Activated B cell treated with CpG ODN at 0.5 μM for 24 hours (primary cell): Measurements from ENCODE around the gene PDCL3. TPM values are rescaled to one million over a fixed set of nuclear protein-coding genes. Genes with fewer than 3 reads are reported as not detected.

ENCODE experiments used
- ATAC-seq: fragments of 200-7000 bp; cut with Tn5 transposase; one replicate; pipeline ENCODE4 v1.10.0; 2021; ENCODE audit warnings: low read depth, mild to moderate bottlenecking, moderate library complexity
- CTCF ChIA-PET: fragments of 350-600 bp; sonication (Branson Sonifier 250); formaldehyde crosslinking; loops from one replicate; lab custom pipeline; 2021; ENCODE audit warnings: antibody characterized with exemption; lab: Charles Lee
- POLR2A ChIA-PET: fragments of 350-600 bp; sonication (Branson Sonifier 250); formaldehyde crosslinking; loops from one replicate; lab custom pipeline; 2021; ENCODE audit warnings: antibody characterized with exemption; lab: Charles Lee
- DNase-seq: peaks from one replicate; pipeline ENCODE4 v3.0.0; 2022
- H3K27ac Mint-ChIP-seq: one replicate; pipeline ENCODE4 v1.8.0; 2020; ENCODE audit warnings: mixed read lengths
- H3K27me3 Mint-ChIP-seq: one replicate; pipeline ENCODE4 v1.8.0; 2021; ENCODE audit warnings: mixed read lengths
- H3K36me3 Mint-ChIP-seq: one replicate; pipeline ENCODE4 v1.8.0; 2021; ENCODE audit warnings: low read depth, mixed read lengths
- H3K4me1 Mint-ChIP-seq: one replicate; pipeline ENCODE4 v1.8.0; 2021; ENCODE audit warnings: mixed read lengths
- H3K4me3 Mint-ChIP-seq: one replicate; pipeline ENCODE4 v1.8.0; 2020; ENCODE audit warnings: mild to moderate bottlenecking, mixed read lengths
- H3K9me3 Mint-ChIP-seq: one replicate; pipeline ENCODE4 v1.8.0; 2020; ENCODE audit warnings: mixed read lengths
- intact Hi-C: fragments of 100-400 bp; cut with micrococcal nuclease; formaldehyde crosslinking; loops from one replicate; pipeline ENCODE4 v1.15.1; 2024
- total RNA-seq: library from RNA; stranded (reverse); gene quantifications from 2 replicates; pipeline ENCODE4 v1.2.3, GENCODE V29; 2022
- TF ChIP-seq, protein P1 (sequence below): fragments of 200-600 bp; IDR thresholded peaks from one replicate; pipeline ENCODE4 v1.8.0; 2022; ENCODE audit warnings: antibody characterized with exemption, mild to moderate bottlenecking

The PDCL3 gene
- total RNA-seq, 1 donor from 2014 or later = 26.1 TPM

DNA sequence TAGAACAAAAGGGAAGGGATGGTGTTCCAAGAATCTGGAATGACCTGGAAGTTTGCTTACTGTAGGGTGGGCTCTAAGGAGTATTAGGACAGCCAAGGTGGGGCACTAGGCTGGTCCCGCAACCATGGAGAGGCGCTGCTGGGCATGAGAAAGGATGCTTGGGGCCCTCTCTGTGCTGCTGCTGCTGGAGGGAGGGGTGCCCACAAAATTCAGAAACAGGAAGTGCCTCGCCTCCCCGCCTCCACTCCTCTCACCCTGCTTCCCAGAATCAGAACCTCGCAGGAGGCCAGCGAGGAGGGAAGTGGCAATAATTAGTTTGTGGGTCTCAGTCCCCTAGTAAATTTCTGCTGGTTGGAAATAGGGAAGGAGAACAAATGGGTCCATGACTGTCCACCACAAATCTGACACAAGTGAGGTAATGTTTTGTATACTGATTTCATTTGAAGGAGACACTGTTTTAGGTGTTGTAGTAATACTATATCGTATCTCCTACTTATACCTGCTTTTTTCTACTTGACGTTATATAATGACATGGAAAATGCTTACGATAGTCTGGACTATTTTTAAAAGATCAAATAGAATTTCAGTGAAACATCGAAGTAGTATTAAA is 7.9 kb upstream of the PDCL3 start:
- Mint-ChIP-seq H3K9me3 (no peaks in the 10 kb centered on the region), H3K4me1 (peaks cover 3% of the 10 kb centered on the region), H3K27me3 (no peaks in the 10 kb centered on the region), H3K4me3 (no peak overlapping the region), H3K36me3 (no peaks in the 10 kb centered on the region), H3K27ac (no peak overlapping the region)
- DNase-seq = no peak
- no peak for ATAC-seq
- intact Hi-C loops = no loop called here
- CTCF ChIA-PET = no interaction called here
- TF ChIP-seq, protein P1, sequence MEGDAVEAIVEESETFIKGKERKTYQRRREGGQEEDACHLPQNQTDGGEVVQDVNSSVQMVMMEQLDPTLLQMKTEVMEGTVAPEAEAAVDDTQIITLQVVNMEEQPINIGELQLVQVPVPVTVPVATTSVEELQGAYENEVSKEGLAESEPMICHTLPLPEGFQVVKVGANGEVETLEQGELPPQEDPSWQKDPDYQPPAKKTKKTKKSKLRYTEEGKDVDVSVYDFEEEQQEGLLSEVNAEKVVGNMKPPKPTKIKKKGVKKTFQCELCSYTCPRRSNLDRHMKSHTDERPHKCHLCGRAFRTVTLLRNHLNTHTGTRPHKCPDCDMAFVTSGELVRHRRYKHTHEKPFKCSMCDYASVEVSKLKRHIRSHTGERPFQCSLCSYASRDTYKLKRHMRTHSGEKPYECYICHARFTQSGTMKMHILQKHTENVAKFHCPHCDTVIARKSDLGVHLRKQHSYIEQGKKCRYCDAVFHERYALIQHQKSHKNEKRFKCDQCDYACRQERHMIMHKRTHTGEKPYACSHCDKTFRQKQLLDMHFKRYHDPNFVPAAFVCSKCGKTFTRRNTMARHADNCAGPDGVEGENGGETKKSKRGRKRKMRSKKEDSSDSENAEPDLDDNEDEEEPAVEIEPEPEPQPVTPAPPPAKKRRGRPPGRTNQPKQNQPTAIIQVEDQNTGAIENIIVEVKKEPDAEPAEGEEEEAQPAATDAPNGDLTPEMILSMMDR = no peak
- POLR2A ChIA-PET = no interaction called here

DNA sequence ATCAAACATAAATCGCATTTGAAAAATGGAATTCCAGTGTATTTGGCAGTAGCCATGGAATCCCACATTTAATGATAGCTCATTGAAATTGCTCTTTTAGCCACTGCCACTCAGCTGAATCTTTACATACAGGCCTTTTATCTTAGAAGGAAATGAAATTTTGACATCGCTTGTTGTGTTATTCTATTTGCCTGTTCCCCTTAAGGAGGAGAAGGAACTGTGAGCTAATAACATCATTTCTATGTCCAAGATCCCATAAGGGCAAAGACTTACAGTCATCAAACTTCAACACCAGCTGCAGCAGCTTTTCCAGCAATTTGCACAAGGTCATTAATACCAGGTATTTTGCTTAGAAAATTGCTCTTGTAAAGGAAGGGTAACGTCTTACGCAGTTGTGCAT is 6.0 kb upstream of the PDCL3 start:
- TF ChIP-seq, protein P1 = no peak
- Mint-ChIP-seq H3K36me3 (no peaks in the 10 kb centered on the region), H3K4me1 (peaks cover 4% of the 10 kb centered on the region), H3K27me3 (no peaks in the 10 kb centered on the region), H3K4me3 (no peak overlapping the region), H3K9me3 (no peaks in the 10 kb centered on the region), H3K27ac (no peak overlapping the region)
- POLR2A ChIA-PET = interaction anchor here (0.5 to 0.6 kb wide), 2 partner anchors 15 to 595 kb away, joined by 3 to 12 read pairs; no protein-coding TSS in a partner anchor
- DNase-seq = no peak
- CTCF ChIA-PET = no interaction called here
- intact Hi-C loops = no loop called here
- ATAC-seq = no peak

DNA sequence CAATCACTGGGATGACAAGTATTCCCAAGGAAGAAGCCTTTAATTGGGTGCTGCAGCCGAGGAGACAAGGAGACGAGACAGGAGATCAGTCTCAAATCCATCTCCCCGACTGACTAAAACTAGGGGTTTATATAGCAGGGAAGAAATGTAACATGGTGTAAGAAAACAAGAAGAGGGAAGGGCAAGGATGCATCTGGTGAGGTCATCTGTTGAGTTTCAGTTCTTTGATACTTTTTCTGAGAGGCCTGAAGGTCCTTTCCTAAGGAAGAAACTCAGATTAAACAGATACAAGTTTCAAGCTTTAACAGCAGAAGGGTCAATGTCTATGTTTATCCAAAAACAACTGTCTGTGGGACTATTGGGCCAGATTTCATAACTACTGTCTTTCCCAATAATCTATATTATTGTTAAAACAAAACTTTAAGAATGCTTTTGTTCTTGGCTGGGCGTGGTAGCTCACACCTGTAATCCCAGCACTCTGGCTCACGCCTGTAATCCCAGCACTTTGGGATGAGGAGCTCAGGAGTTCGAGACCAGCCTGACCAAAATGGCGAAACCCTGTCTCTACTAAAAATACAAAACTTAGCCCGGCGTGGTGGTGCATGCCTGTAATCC is 2.5 kb upstream of the PDCL3 start:
- Mint-ChIP-seq H3K27ac (no peak overlapping the region), H3K9me3 (no peaks in the 10 kb centered on the region), H3K4me3 (no peak overlapping the region), H3K4me1 (peaks cover 21% of the 10 kb centered on the region), H3K27me3 (no peaks in the 10 kb centered on the region), H3K36me3 (peaks cover 5% of the 10 kb centered on the region)
- ATAC-seq = no peak
- ChIA-PET CTCF (no interaction called here), POLR2A (interaction anchor here (1.7 kb wide), 1 partner anchor 20 kb away, joined by 3 read pairs; no protein-coding TSS in a partner anchor)
- intact Hi-C loops = loop anchor here (5.0 to 10.0 kb wide), 3 partner anchors 298 to 1406 kb away; partner anchors contain the start of genes AFF3, LIPT1 and TSGA10
- TF ChIP-seq, protein P1 = no peak
- no peak for DNase-seq

DNA sequence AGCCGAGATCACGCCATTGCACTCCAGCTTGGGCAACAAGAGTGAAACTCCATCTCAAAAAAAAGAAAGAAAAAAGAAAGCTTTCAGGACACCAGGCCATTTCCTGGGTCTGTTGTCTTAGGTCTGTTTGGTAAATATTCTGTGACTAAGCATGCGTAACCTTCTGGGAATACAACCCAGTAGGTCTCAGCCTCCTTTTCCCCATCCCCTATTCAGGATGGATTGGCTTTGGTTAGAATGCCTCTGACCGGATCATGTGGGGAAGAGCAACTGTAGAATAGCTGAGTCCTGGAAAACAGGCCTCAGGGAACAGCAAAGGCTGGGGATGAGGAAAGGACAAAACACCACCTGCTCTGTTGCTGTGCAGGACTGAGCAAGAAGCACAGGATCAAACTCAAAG is 1.6 kb upstream of the PDCL3 start:
- H3K9me3 Mint-ChIP-seq = no peaks in the 10 kb centered on the region
- H3K4me3 Mint-ChIP-seq = peak overlapping the region; percentile 32
- TF ChIP-seq, protein P1 = no peak
- POLR2A ChIA-PET = interaction anchor here (1.7 kb wide), 1 partner anchor 19 kb away, joined by 3 read pairs; no protein-coding TSS in a partner anchor
- H3K27me3 Mint-ChIP-seq = no peaks in the 10 kb centered on the region
- intact Hi-C loops = loop anchor here (5.0 to 10.0 kb wide), 3 partner anchors 299 to 1406 kb away; partner anchors contain the start of genes AFF3, LIPT1 and TSGA10
- no peak for DNase-seq
- H3K27ac Mint-ChIP-seq = peak overlapping the region; percentile 69
- H3K36me3 Mint-ChIP-seq = peaks cover 7% of the 10 kb centered on the region
- CTCF ChIA-PET = no interaction called here
- H3K4me1 Mint-ChIP-seq = peaks cover 21% of the 10 kb centered on the region
- no peak for ATAC-seq
